HG02870 (cell line): ENCODE data around the gene G6PC1.
"Not testable (repeated sequence)": the region's sequence is repeated elsewhere in the genome, so short reads cannot be mapped to it uniquely, and the experiment has no call there.

Experiments
- ATAC-seq: cut with Tn5 transposase; IDR thresholded peaks from one replicate; pipeline ENCODE4 v1.9.1; 2021; ENCODE audit warnings: mild to moderate bottlenecking, moderate library complexity; ENCODE audit not compliant: unreplicated experiment

The G6PC1 gene

DNA sequence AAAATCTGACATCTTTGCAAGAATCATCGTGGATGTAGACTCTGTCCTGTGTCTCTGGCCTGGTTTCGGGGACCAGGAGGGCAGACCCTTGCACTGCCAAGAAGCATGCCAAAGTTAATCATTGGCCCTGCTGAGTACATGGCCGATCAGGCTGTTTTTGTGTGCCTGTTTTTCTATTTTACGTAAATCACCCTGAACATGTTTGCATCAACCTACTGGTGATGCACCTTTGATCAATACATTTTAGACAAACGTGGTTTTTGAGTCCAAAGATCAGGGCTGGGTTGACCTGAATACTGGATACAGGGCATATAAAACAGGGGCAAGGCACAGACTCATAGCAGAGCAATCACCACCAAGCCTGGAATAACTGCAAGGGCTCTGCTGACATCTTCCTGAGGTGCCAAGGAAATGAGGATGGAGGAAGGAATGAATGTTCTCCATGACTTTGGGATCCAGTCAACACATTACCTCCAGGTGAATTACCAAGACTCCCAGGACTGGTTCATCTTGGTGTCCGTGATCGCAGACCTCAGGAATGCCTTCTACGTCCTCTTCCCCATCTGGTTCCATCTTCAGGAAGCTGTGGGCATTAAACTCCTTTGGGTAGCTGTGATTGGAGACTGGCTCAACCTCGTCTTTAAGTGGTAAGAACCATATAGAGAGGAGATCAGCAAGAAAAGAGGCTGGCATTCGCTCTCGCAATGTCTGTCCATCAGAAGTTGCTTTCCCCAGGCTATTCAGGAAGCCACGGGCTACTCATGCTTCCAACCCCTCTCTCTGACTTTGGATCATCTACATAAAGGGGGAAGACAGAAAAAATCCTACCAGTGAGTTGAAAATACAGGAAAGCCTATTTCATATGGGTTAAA is at the start of gene G6PC1:
Gene G6PC1, plus strand, starts transcription at position 340 of the 872 bp plus-strand sequence. Its CDS starts 78 bp downstream, at position 418.
- ATAC-seq: no peak

DNA sequence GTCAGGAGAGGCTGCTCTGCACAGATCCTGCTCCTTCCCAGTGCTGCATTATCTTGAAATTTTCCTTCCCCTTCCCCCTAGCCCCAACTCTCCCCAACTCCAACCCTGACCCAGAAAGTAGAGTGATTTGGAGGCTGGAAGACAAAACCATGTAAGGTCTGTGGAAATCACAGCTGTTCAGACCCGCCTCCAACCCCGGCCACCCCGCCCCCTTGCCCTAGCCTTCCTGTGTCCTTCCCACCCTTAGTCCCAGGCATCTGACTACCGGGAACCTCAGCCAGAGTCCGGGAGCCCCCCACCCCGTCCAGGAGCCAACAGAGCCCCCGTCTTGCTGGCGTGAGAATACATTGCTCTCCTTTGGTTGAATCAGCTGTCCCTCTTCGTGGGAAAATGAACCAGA is 49.6 kb upstream of the G6PC1 start, which contains the start of gene AOC3:
Gene AOC3, plus strand, starts transcription at position 246 of the 400 bp plus-strand sequence. Its CDS starts 145 bp downstream, at position 391.
- ATAC-seq: no peak

DNA sequence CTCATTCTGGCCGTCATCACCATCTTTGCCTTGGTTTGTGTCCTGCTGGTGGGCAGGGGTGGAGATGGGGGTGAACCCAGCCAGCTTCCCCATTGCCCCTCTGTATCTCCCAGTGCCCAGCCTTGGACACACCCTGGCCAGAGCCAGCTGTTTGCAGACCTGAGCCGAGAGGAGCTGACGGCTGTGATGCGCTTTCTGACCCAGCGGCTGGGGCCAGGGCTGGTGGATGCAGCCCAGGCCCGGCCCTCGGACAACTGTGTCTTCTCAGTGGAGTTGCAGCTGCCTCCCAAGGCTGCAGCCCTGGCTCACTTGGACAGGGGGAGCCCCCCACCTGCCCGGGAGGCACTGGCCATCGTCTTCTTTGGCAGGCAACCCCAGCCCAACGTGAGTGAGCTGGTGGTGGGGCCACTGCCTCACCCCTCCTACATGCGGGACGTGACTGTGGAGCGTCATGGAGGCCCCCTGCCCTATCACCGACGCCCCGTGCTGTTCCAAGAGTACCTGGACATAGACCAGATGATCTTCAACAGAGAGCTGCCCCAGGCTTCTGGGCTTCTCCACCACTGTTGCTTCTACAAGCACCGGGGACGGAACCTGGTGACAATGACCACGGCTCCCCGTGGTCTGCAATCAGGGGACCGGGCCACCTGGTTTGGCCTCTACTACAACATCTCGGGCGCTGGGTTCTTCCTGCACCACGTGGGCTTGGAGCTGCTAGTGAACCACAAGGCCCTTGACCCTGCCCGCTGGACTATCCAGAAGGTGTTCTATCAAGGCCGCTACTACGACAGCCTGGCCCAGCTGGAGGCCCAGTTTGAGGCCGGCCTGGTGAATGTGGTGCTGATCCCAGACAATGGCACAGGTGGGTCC is 49.0 kb upstream of the G6PC1 start:
- ATAC-seq: not testable (repeated sequence)

GRCh38 chr17:42852351-42852750 is 48.2 kb upstream of the G6PC1 start:
- ATAC-seq: no peak

GRCh38 chr17:42853004-42853403 is 47.6 kb upstream of the G6PC1 start:
- ATAC-seq: no peak

DNA sequence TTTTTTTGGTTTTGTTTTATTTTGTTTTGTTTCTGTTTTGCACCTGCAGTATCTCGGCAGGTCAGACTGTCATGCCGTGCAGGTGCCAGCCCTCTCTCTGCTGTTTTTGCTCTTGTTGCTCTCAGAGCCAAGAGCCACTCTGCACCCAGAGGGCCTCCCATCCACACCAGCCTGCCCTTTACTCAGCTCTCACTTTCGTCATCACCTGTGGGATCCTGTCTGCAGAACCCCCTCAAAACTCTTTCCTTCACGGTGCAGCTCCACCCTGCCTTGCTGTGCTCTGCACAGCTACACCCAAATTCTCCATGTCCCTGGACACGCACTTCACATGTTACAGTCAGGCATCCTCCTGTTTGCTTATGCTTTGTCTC is 47.0 kb upstream of the G6PC1 start:
- no peak for ATAC-seq

- no peak for ATAC-seq
Measured at GRCh38 chr17:42853968-42854790, 46.4 kb upstream of the G6PC1 start.

GRCh38 chr17:42855048-42855596 is 45.5 kb upstream of the G6PC1 start:
- no peak for ATAC-seq

DNA sequence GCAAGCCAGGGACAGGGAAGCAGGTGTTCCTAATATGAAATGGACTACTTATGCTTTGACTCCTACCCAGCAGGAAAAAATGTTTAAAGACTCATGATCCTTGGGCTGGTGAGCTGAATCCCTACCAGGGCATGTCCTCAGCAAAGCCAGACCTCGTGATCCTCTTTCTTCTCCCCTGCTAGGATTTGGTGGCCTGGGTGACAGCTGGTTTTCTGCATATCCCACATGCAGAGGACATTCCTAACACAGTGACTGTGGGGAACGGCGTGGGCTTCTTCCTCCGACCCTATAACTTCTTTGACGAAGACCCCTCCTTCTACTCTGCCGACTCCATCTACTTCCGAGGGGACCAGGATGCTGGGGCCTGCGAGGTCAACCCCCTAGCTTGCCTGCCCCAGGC is 44.5 kb upstream of the G6PC1 start:
- not testable (repeated sequence) for ATAC-seq

DNA sequence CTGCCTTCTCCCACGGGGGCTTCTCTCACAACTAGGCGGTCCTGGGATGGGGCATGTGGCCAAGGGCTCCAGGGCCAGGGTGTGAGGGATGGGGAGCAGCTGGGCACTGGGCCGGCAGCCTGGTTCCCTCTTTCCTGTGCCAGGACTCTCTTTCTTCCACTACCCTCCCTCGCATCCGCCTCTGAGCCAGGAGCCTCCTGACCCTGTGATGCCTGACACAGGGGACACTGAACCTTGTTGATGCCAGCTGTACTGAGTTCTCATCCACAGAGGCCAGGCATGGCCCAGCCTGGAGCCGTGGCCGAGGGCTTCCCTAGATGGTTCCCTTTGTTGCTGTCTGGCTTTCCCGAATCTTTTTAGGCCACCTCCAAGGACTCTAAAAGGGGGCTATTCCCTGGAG is 44.1 kb upstream of the G6PC1 start:
- ATAC-seq: not testable (repeated sequence)

- no peak for ATAC-seq
Measured at GRCh38 chr17:42857389-42857788, 43.2 kb upstream of the G6PC1 start.

DNA sequence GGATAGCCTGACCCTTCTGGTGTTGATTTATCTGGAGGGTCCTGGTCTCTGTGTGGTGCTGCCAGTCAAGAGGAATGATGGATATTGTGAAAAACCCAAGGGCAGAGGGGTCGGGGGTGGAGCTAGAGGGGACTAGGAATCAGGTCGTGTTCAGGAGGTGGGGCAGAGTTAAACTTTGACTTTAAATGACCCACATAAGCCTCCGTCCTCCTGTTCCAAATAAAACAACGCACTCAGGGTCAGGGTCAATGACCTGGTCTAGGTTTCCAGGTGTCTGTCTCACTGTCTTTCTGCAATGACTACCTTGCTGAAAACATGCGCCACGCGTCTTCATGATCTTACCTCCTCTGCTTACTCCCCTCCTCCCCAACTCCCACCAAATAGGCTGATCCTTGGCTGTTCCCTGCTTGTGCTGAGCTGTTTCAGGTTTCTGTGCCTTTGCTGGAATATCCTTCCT is 34.9 kb upstream of the G6PC1 start:
- ATAC-seq: no peak

DNA sequence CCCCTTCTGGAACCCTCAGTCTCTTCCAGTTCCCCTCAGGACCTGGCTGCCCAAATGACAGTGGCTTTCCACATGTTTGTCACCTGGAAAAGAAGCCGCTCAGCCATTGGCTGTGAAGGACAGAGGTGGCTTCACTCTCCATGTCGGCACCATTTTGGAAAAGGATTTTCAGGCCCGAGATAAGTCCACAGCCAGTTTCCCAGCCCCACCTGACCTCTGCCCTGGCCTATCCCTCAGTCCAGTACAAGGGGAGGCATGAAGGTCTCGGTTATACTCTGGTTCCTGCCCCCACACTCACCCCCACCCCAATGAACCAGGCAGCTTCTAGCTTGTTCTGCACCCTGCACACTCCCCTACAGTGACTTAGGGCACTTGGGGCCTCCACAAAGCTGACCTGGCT is 34.4 kb upstream of the G6PC1 start:
- no peak for ATAC-seq

DNA sequence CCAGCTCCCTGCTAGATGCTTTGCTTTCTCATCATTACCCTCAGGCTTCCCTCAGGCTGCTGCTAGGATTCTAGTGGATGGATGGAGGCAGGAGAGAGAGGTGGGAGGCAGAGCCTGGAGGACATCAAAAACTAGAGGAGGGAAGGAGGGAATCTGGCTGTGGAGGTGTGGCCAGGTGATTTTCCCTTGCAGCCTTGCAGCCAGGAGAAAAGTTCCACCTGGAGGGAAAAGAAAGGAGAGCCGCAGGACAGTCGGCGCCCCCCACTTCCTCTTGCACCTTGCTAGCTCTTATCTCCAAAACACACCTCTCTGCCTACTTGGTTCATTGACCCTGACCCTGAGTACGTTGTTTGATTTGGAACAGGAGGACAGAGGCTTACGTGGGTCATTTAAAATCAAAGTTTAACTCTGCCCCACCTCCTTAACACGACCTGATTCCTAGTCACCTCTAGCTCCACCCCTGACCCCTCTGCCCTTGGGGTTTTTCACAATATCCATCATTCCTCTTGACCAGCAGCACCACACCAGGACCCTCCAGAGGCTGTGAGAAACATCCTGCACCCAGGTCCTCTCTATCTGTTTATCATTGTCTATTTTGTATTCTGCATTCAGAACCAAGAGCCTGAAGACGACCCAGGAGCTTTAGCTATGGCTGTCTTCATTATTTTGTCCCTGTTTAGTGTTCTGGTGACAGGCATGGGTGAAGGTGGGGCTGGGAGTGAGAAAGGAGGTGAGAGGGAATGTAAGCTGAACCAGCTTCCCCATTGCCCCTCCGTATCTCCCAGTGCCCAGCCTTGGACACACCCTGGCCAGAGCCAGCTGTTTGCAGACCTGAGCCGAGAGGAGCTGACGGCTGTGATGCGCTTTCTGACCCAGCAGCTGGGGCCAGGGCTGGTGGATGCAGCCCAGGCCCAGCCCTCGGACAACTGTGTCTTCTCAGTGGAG is 33.7 kb upstream of the G6PC1 start:
- ATAC-seq: no peak

- not testable (repeated sequence) for ATAC-seq
Measured at GRCh38 chr17:42867694-42868261, 32.8 kb upstream of the G6PC1 start.

- ATAC-seq: no peak
Measured at GRCh38 chr17:42868338-42868737, 32.3 kb upstream of the G6PC1 start.

DNA sequence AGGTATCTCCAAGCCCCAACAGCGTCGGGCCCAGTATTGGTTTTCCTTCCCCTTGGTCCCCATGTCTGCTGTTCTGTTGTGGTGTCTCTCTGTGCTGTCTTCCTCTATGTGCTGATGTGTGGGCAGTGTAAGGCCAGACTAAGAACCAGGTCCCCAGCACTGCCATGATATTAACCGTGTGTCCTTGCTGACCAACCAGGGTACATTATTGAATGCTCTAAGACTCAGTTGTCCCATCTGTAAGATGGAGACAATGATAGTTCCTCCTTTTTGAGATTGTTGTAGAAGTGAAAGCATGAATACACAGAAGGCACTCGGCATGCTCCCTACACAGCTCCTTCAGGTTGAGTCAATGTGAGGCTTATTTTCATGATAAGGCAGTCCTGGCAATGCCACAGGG is 29.0 kb upstream of the G6PC1 start:
- no peak for ATAC-seq

DNA sequence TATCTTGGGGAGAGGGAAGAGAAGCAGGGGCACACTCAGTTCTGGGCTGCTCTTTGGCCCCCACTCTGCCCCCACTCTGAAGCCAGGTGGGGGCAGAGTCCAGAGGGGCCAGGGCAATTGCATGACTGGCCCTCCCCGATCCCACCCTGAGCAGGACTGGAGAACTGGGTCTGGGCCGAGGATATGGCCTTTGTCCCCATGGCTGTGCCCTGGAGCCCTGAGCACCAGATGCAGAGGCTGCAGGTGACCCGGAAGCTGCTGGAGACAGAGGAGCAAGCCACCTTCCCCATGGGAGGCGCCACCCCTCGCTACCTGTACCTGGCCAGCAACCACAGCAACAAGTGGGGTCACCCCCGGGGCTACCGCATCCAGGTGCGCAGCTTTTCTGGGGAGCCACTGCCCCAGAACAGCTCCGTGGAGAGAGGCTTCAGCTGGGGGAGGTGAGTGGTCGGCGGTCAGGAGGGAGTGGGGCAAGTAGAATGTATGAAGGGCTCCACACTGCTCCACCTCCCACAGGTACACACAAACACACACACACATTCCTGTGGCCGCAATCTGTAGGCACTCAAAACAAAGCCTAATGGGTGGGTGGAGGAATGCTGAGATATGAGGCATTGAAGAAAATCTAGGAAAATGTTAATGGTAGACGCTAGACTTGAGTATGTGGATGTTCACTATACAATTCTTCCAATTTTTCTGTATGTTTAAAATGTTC is 28.2 kb upstream of the G6PC1 start:
- ATAC-seq: no peak
